KOPT-K1 (cell line): Measurements from ENCODE around the gene RHBG.
"Not testable (repeated sequence)": the region's sequence is repeated elsewhere in the genome, so short reads cannot be mapped to it uniquely, and the experiment has no call there.

ENCODE experiments used
- H3K27ac ChIP-seq: fragments of 200-600 bp; sonication (generic); 2 replicates; pipeline ENCODE4 v1.5.1; 2016; ENCODE audit warnings: antibody characterized with exemption, mild to moderate bottlenecking, low read depth, low read length; ENCODE audit not compliant: poor library complexity, severe bottlenecking
- H3K36me3 ChIP-seq: fragments of 200-600 bp; sonication (generic); 2 replicates; pipeline ENCODE4 v1.5.1; 2017; ENCODE audit warnings: antibody characterized with exemption, mild to moderate bottlenecking, low read length, moderate library complexity; ENCODE audit not compliant: insufficient read depth
- H3K9me3 ChIP-seq: fragments of 200-600 bp; sonication (generic); 2 replicates; pipeline ENCODE4 v1.5.1; 2017; ENCODE audit warnings: antibody characterized with exemption, low read length, mild to moderate bottlenecking; ENCODE audit not compliant: insufficient read depth, poor library complexity, severe bottlenecking

RHBG gene

GRCh38 chr1:156356262-156356874 lies 12.6 kb upstream of the RHBG start:
- Histone ChIP-seq H3K36me3 (no peaks in the 10 kb centered on the region), H3K9me3 (no peaks in the 10 kb centered on the region), H3K27ac (no peak overlapping the region)

DNA sequence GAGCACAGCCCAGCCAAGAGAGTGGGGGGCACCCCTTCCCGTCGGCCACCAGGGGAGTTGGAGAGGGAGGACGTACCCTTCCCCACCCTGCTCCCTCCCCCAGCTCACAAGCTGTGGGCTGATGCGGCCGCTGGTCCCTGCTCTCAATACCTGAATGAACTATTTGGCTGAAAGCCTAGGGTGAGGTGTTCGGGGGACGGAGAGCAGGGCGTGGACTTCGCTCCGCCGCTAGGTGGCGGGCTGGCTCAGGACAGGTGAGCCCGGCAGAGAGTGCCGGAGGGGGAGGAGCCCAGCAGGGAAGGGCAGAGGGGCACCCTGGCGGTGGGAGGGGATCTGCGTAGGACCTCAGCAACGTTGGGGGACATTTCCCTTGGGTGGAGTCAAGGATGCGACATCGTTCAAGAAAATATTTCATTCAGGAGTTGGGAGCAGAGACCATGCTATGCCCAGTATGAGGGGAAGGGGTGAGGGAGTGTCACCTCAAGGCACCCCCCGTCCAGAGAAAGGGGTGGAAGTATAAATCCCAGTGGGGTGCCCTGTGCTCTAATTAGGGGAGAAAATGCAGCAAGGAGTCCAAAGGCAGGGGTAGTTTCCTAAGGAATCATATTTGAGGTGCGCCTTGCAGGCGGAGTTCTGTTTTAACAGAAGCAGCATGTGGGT lies 12.0 kb upstream of the RHBG start:
- H3K9me3 ChIP-seq: no peaks in the 10 kb centered on the region
- H3K36me3 ChIP-seq: no peaks in the 10 kb centered on the region
- no peak overlapping the region for H3K27ac ChIP-seq

DNA sequence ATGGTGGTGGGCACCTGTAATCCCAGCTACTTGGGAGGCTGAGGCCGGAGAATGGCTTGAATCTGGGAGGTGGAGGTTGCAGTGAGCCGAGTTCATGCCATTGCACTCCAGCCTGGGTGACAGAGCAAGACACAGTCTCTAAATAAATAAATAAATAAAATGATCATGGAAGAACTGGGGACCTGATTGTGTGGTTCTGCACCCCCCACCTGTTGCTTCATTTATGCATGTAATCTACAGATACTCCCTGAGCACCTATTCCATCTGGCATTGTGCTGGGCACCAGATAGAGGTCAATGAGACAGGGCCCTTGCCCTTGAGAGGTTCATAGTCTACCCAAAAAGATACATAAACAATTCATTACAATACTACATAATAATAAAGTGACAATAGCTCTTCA lies 11.0 kb upstream of the RHBG start:
- H3K27ac ChIP-seq: no peak overlapping the region
- H3K9me3 ChIP-seq: no peaks in the 10 kb centered on the region
- no peaks in the 10 kb centered on the region for H3K36me3 ChIP-seq

DNA sequence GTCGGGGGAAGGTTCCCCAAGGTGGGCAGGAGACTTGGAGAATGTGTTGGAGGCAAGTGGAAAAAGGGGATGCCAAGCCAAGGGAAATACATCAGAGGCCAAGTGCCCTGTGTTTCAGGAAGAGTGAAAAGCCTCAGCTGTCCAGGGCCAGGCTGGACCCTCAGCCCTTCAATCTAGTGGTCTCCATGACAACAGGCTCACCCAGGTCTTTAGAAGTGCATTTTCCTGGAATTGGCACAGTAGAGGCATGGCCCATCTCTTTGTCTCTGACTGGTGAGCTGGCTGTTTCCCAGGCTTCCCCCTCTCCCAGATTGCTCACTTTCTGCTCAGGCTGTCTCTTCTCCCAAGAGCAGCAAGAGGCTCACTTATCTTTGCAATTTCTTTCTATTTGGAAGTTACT lies 10.4 kb upstream of the RHBG start:
- no peaks in the 10 kb centered on the region for H3K36me3 ChIP-seq
- no peaks in the 10 kb centered on the region for H3K9me3 ChIP-seq
- H3K27ac ChIP-seq: no peak overlapping the region

- no peak overlapping the region for H3K27ac ChIP-seq
- no peaks in the 10 kb centered on the region for H3K9me3 ChIP-seq
- H3K36me3 ChIP-seq: no peaks in the 10 kb centered on the region
Observed at GRCh38 chr1:156359249-156359648, 9.8 kb upstream of the RHBG start.

DNA sequence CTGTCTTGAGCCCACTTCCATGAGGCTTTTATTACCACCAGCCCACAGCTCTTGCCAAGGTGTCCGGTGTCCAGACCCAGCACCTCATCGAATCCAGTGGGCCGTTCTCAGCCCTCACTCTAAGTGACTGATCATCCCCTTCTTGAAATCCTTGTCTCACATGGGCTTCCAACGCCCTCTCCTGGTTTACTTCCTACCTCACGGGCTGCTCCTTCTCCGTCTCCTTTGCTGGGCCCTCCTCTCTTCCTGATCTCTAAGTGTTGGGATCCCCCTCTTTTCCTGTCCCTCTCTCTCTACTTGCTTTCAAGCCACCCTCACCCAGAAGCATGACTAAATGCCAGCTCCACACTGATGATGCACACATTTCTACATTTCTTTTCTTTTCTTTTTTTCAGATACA lies 9.0 kb upstream of the RHBG start:
- H3K27ac ChIP-seq: no peak overlapping the region
- H3K9me3 ChIP-seq: no peaks in the 10 kb centered on the region
- no peaks in the 10 kb centered on the region for H3K36me3 ChIP-seq

DNA sequence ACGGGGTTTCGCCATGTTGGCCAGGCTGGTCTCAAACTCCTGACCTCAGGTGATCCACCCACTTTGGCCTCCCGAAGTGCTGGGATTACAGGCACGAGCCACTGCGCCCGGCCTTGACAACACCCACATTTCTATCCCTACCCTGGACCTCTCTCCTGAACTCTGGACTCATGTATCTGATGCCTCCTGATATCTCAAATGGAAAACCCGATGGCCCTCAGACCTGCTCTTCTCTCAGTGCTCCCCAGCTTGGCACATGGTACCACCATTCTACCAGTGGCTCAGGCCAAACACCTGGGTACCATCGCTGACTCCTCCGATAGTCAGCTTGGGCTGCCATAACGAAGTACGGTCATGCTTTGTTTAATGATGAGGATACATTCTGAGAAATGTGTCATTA lies 8.5 kb upstream of the RHBG start:
- Histone ChIP-seq H3K36me3 (no peaks in the 10 kb centered on the region), H3K27ac (no peak overlapping the region), H3K9me3 (no peaks in the 10 kb centered on the region)

- H3K27ac ChIP-seq: no peak overlapping the region
- H3K9me3 ChIP-seq: no peaks in the 10 kb centered on the region
- H3K36me3 ChIP-seq: no peaks in the 10 kb centered on the region
Observed at GRCh38 chr1:156365754-156366153, 3.3 kb upstream of the RHBG start.

GRCh38 chr1:156366378-156367166 lies 2.4 kb upstream of the RHBG start:
- Histone ChIP-seq H3K9me3 (no peaks in the 10 kb centered on the region), H3K36me3 (no peaks in the 10 kb centered on the region), H3K27ac (no peak overlapping the region)

DNA sequence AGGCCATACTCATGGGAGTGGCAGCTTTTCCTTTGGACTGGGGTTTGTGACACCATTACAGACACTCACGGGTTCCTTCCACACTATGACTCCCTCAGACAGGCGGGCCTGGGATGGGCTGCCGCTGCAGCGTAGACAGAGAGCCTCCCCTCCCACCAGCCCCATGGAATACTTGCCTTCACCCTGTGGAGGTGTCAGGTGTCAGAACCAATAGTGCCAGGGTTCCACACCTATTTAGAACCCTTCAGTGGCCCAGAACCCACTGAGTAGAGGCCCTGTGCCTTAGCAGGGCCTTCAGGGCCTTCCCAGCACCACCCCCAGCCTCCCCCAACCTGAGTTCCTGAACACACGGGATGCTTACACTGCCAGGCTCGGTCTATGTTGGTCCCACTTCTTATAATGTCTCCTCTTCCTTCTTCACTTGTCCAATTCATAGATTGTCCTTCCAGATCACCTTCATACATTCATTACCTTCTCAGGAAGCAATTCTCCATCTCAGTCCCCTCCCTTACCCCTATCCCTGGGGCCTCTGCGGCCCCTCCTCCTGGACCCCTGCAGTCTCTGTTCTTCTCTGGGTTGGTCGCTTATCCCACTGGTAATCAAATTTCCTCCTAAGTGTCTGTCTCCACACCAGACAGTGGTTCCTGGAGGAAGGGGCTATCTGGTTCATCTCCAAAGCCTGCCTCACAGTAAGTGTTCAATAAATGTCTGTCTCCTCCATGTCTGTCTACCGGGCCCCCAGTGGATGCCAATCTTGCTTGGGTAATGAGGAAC lies 1.4 kb upstream of the RHBG start:
- Histone ChIP-seq H3K36me3 (no peaks in the 10 kb centered on the region), H3K27ac (no peak overlapping the region), H3K9me3 (no peaks in the 10 kb centered on the region)

DNA sequence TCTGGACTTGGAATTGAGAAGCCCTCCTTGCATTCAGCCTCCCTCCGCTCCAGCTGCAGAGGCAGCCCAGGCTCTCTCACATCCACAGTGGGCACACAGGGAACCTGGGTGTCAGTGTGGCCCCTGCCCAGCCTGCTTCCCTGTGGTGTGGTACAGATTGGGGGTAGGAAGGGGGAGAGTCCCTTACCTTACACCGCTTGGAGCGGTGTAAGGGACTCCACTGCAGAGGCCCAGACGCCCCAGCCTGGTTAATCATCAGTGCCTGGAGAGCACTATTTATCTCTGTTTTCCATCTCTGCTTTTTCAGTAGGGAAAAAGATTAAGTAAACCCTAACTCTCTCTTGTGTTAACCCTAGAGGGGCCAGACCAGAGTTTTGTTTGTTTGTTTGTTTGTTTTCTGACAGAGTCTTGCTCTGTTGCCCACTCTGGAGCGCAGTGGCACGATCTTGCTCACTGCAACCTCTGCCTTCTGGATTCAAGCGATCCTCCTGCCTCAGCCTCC lies 803 bp upstream of the RHBG start:
- H3K27ac ChIP-seq: no peak overlapping the region
- no peaks in the 10 kb centered on the region for H3K9me3 ChIP-seq
- no peaks in the 10 kb centered on the region for H3K36me3 ChIP-seq

DNA sequence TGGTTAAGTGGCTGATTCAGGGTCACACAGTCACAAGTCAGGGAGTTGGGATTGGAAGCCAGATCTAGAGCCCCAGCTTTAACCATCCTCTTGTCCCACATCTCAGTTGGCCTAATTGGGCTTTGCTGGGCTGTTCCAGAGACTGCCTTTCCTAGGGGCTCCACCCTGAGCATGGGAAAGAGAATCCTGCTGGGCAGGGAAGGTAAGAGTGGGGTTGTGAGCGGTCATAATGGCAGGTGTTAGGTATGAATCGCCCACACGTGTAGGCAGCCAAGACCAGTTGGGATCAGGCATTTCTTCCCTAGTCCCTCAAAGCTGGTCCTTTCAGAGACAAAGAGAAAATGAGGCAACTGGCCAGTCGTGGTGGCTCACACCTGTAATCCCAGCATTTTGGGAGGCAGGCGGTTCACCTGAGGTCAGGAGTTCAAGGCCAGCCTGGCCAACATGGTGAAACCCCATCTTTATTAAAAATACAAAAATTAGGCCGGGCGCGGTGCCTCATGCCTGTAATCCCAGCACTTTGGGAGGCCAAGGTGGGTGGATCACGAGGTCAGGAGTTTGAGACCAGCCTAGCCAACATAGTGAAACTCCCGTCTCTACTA lies 775 bp downstream of the RHBG start:
- H3K27ac ChIP-seq, H3K9me3 ChIP-seq, H3K36me3 ChIP-seq: not testable (repeated sequence)

- Histone ChIP-seq H3K36me3 (no peaks in the 10 kb centered on the region), H3K27ac (no peak overlapping the region), H3K9me3 (no peaks in the 10 kb centered on the region)
Observed at GRCh38 chr1:156371553-156372264, 2.7 kb downstream of the RHBG start.

- Histone ChIP-seq H3K27ac (no peak overlapping the region), H3K36me3 (no peaks in the 10 kb centered on the region), H3K9me3 (no peaks in the 10 kb centered on the region)
Observed at GRCh38 chr1:156372265-156372586, 3.2 kb downstream of the RHBG start.
